ENCODE results near the gene MUC6. TPM values are rescaled to one million over a fixed set of nuclear protein-coding genes. Genes with fewer than 3 reads are reported as not detected.

Gene MUC6
- total and polyA plus RNA-seq, 2 experiments from 2014 or later, result not detected

- H3K27ac ChIP-seq, result no peak overlapping the region
- no peaks in the 10 kb centered on the region for H3K9me3 ChIP-seq (ENCODE audit: low read depth)
- WGBS, 2 experiments (ENCODE audit: low coverage in 1 of 2, low lambda C conversion rate in 2 of 2, missing lambda C conversion rate in 2 of 2), result 92 to 93% methylated on average over 17 of the region's 17 CpGs
- H3K9ac ChIP-seq, result no peak overlapping the region
- in situ Hi-C loops (cut with MboI), result no loop called here
- H3K4me1 ChIP-seq (ENCODE audit: insufficient read depth), result no peaks in the 10 kb centered on the region
- no peak overlapping the region for H2AFZ ChIP-seq
- H3F3A ChIP-seq (ENCODE audit: insufficient read depth), result no peaks in the 10 kb centered on the region
- H3K27me3 ChIP-seq (replicated peaks; ENCODE audit: insufficient read depth), result no peaks in the 10 kb centered on the region
- no peaks in the 10 kb centered on the region for H3K9me2 ChIP-seq (ENCODE audit: insufficient read depth)
- no peaks in the 10 kb centered on the region for H4K20me1 ChIP-seq (ENCODE audit: insufficient read depth)
- H3K79me2 ChIP-seq (ENCODE audit: insufficient read depth), result peaks cover 13% of the 10 kb centered on the region
- DNase-seq, result no peak
- H3K36me3 ChIP-seq (ENCODE audit: low read depth), result no peaks in the 10 kb centered on the region; the same call in 1 of the 2 replicates
- H3K4me3 ChIP-seq, result no peak overlapping the region
- TF ChIP-seq EZH2 (IDR thresholded peaks at IDR 0.05; ENCODE audit: insufficient read depth, poor library complexity, severe bottlenecking), result no peak
- no peak overlapping the region for H3K4me2 ChIP-seq (ENCODE audit: unreplicated experiment)
Measured at GRCh38 chr11:1012291-1012690, 24.2 kb downstream of the MUC6 start.

GRCh38 chr11:1011320-1011698, 25.2 kb downstream of the MUC6 start:
- no peak overlapping the region for H3K27ac ChIP-seq
- DNase-seq, result no peak
- WGBS, 2 experiments (ENCODE audit: low coverage in 1 of 2, low lambda C conversion rate in 2 of 2, missing lambda C conversion rate in 2 of 2), result 88 to 92% methylated on average over 17 of the region's 17 CpGs
- no peaks in the 10 kb centered on the region for H3K9me2 ChIP-seq (ENCODE audit: insufficient read depth)
- no peaks in the 10 kb centered on the region for H3K27me3 ChIP-seq (replicated peaks; ENCODE audit: insufficient read depth)
- no peak for TF ChIP-seq EZH2phosphoT487 (IDR thresholded peaks at IDR 0.05; ENCODE audit: insufficient read depth, low read depth)
- no peak for TF ChIP-seq EZH2 (IDR thresholded peaks at IDR 0.05; ENCODE audit: insufficient read depth, poor library complexity, severe bottlenecking)
- no peaks in the 10 kb centered on the region; the same call in 1 of the 2 replicates for H3K36me3 ChIP-seq (ENCODE audit: low read depth)
- no peak overlapping the region for H3K9ac ChIP-seq
- no peak overlapping the region for H2AFZ ChIP-seq
- H3K79me2 ChIP-seq (ENCODE audit: insufficient read depth), result peaks cover 3% of the 10 kb centered on the region
- in situ Hi-C loops (cut with MboI), result no loop called here
- H3F3A ChIP-seq (ENCODE audit: insufficient read depth), result no peaks in the 10 kb centered on the region
- H3K4me2 ChIP-seq (ENCODE audit: unreplicated experiment), result no peak overlapping the region
- H3K4me1 ChIP-seq (ENCODE audit: insufficient read depth), result no peaks in the 10 kb centered on the region
- no peaks in the 10 kb centered on the region for H3K9me3 ChIP-seq (ENCODE audit: low read depth)
- no peak overlapping the region for H3K4me3 ChIP-seq
- no peaks in the 10 kb centered on the region for H4K20me1 ChIP-seq (ENCODE audit: insufficient read depth)

- Histone ChIP-seq H3K9me2 (ENCODE audit: insufficient read depth) (no peaks in the 10 kb centered on the region), H2AFZ (no peak overlapping the region), H3K27ac (no peak overlapping the region), H3F3A (ENCODE audit: insufficient read depth) (no peaks in the 10 kb centered on the region), H3K9me3 (ENCODE audit: low read depth) (no peaks in the 10 kb centered on the region), H3K27me3 (replicated peaks; ENCODE audit: insufficient read depth) (no peaks in the 10 kb centered on the region), H3K9ac (no peak overlapping the region), H3K36me3 (ENCODE audit: low read depth) (no peaks in the 10 kb centered on the region; the same call in 1 of the 2 replicates), H3K4me3 (no peak overlapping the region), H4K20me1 (ENCODE audit: insufficient read depth) (no peaks in the 10 kb centered on the region), H3K4me2 (ENCODE audit: unreplicated experiment) (no peak overlapping the region), H3K4me1 (ENCODE audit: insufficient read depth) (no peaks in the 10 kb centered on the region), H3K79me2 (ENCODE audit: insufficient read depth) (no peaks in the 10 kb centered on the region)
- in situ Hi-C loops (cut with MboI), result no loop called here
- TF ChIP-seq EZH2phosphoT487 (IDR thresholded peaks at IDR 0.05; ENCODE audit: insufficient read depth, low read depth), result no peak
- no peak for TF ChIP-seq EZH2 (IDR thresholded peaks at IDR 0.05; ENCODE audit: insufficient read depth, poor library complexity, severe bottlenecking)
- no peak for DNase-seq
- 86 to 87% methylated on average over 34 to 35 of the region's 35 CpGs for WGBS, 2 experiments (ENCODE audit: low coverage in 1 of 2, low lambda C conversion rate in 2 of 2, missing lambda C conversion rate in 2 of 2)
Measured at GRCh38 chr11:1010551-1011319, 25.8 kb downstream of the MUC6 start.

GRCh38 chr11:1009991-1010390, 26.5 kb downstream of the MUC6 start:
- no peak for DNase-seq
- Histone ChIP-seq H3K9me2 (ENCODE audit: insufficient read depth) (no peaks in the 10 kb centered on the region), H3K4me3 (no peak overlapping the region), H3K36me3 (ENCODE audit: low read depth) (no peaks in the 10 kb centered on the region; the same call in 1 of the 2 replicates), H3K4me2 (ENCODE audit: unreplicated experiment) (no peak overlapping the region), H3K79me2 (ENCODE audit: insufficient read depth) (no peaks in the 10 kb centered on the region), H3F3A (ENCODE audit: insufficient read depth) (no peaks in the 10 kb centered on the region), H4K20me1 (ENCODE audit: insufficient read depth) (no peaks in the 10 kb centered on the region), H3K4me1 (ENCODE audit: insufficient read depth) (no peaks in the 10 kb centered on the region), H3K9ac (no peak overlapping the region), H3K27ac (no peak overlapping the region), H3K27me3 (replicated peaks; ENCODE audit: insufficient read depth) (no peaks in the 10 kb centered on the region), H3K9me3 (ENCODE audit: low read depth) (no peaks in the 10 kb centered on the region), H2AFZ (no peak overlapping the region)
- in situ Hi-C loops (cut with MboI), result no loop called here
- WGBS, 2 experiments (ENCODE audit: low coverage in 1 of 2, low lambda C conversion rate in 2 of 2, missing lambda C conversion rate in 2 of 2), result 88 to 93% methylated on average over 17 of the region's 17 CpGs
- no peak for TF ChIP-seq EZH2phosphoT487 (IDR thresholded peaks at IDR 0.05; ENCODE audit: insufficient read depth, low read depth)
- TF ChIP-seq EZH2 (IDR thresholded peaks at IDR 0.05; ENCODE audit: insufficient read depth, poor library complexity, severe bottlenecking), result no peak

Measured in GM23248 (cell line).